ENCODE data around the gene SFTA2.

SFTA2 gene

GRCh38 chr6:30889921-30890645 is 41.9 kb downstream of the SFTA2 start:
- no peak for DNase-seq

- DNase-seq: no peak
Measured at GRCh38 chr6:30889496-30889885, 42.5 kb downstream of the SFTA2 start.

- DNase-seq: no peak
Measured at GRCh38 chr6:30888816-30889495, 43.0 kb downstream of the SFTA2 start.

GRCh38 chr6:30887901-30888815 is 43.8 kb downstream of the SFTA2 start:
- DNase-seq: no peak

GRCh38 chr6:30886897-30887255 is 45.1 kb downstream of the SFTA2 start:
- no peak for DNase-seq

GRCh38 chr6:30885999-30886896 is 45.7 kb downstream of the SFTA2 start:
- no peak for DNase-seq

GRCh38 chr6:30885481-30885998 is 46.4 kb downstream of the SFTA2 start:
- DNase-seq: no peak

- DNase-seq: no peak
Measured at GRCh38 chr6:30884521-30885480, 47.2 kb downstream of the SFTA2 start.

- no peak for DNase-seq
Measured at GRCh38 chr6:30883685-30884520, 48.1 kb downstream of the SFTA2 start, which contains the start of gene DDR1. DDR1 (plus strand) TSS chr6:30884519; CDS start chr6:30888730, 4,211 bp downstream.

GRCh38 chr6:30882759-30883684 is 48.9 kb downstream of the SFTA2 start:
- no peak for DNase-seq

GRCh38 chr6:30882204-30882758 is 49.7 kb downstream of the SFTA2 start:
- no peak for DNase-seq

- DNase-seq: no peak
Measured at GRCh38 chr6:30881392-30882203, 50.4 kb downstream of the SFTA2 start.
